ENCODE data around the gene RAB40B.

Gene RAB40B

GRCh38 chr17:82648165-82648668 lies 50.3 kb downstream of the RAB40B start, which contains the start of gene WDR45B:
WDR45B (minus strand) TSS chr17:82648444; CDS start chr17:82648340, 104 bp downstream.
- peak; percentile 98 for DNase-seq

DNA sequence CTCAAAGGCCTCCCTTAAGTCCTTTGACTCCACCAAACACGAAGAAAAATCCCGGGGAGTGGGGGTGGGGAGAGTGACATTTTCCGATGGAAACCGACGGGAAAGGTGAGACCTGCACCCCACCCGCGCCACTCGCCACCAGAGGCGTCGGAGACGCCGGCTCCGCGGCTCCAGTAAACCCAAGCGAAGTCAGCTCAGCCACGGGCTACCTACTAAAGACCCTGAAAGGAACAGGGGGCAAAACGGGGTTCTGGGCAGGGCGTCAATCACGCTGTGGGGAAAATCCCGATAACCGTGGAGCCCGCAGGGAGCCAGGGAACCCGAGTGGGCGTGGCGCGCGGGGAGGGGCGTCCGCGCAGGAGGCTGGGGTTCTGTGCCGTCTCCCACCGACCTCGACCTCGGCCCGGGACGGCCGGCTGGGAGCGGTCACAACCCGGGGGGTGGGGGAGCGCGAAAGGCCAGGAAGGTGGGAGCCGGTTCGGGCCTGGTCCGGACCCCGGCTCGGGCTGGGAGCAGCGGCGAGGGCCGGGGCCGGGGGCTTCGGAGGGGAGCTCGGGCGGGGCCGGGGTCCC lies 50.8 kb downstream of the RAB40B start:
- DNase-seq: peak; percentile 41

DNA sequence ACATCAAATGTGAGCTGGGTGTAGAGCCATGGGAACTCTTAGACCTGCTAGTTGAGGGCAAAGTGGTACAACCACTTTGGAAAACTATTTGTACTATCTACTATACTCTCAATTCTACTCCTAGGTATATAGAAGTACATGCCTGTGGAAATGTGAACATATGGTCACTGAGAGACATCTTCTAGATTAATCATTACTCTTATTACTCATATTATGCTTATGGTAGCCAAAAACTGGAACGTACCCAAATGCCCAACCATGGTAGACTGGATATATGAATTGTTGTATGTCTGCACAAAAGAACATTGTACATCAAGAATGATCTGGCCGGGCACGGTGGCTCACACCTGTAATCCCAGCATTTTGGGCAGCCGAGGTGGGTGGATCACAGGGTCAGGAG lies 53.0 kb downstream of the RAB40B start:
- DNase-seq: peak; percentile 55

DNA sequence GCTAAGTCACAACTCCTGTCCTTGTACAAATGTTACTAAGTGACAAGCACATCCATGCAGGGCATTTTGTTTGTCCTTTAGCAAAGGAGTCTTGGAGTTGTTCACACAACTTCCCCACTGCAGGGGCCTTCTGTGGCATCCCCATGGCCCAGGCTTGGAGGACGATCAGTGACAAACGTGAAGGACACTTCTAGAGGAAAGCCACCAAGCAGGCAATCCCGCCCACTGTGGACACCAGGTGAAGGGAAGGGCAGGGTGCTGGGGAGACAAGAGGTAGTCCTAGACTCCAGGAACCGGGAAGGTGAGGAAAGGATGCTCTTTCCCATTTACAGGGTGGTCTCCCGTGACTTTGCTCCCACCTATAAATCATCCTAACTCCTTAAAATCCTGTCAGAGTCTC lies 54.4 kb downstream of the RAB40B start:
- DNase-seq: no peak

- no peak for DNase-seq
These were observed 56.5 kb downstream of the RAB40B start for GRCh38 chr17:82642022-82642421.

- DNase-seq: no peak
These were observed 58.5 kb downstream of the RAB40B start for GRCh38 chr17:82640036-82640435.

DNA sequence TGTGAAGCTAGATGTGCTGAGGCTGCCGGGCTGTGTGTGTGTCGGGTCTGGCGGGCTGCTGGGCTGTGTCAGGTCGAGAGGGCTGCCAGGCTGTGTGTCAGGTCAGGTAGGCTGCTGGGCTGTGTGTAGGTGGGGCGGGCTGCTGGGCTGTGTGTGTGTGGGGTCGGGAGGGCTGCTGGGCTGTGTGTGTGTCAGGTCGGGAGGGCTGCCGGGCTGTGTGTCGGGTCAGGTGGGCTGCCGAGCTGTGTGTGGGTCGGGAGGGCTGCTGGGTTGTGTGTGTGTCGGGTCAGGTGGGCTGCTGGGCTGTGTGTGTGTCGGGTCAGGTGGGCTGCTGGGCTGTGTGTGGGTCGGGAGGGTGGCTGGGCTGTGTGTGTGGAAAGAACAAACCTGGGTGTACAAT lies 58.9 kb downstream of the RAB40B start:
- DNase-seq: no peak

GRCh38 chr17:82638183-82638773 lies 60.2 kb downstream of the RAB40B start:
- no peak for DNase-seq

- DNase-seq: no peak
These were observed 61.6 kb downstream of the RAB40B start for GRCh38 chr17:82636626-82637598.

GRCh38 chr17:82633343-82633742 lies 65.2 kb downstream of the RAB40B start:
- DNase-seq: no peak

GRCh38 chr17:82632451-82632850 lies 66.0 kb downstream of the RAB40B start:
- no peak for DNase-seq

GRCh38 chr17:82631544-82631943 lies 67.0 kb downstream of the RAB40B start:
- no peak for DNase-seq

- DNase-seq: no peak
These were observed 68.3 kb downstream of the RAB40B start for GRCh38 chr17:82630212-82630611.

DNA sequence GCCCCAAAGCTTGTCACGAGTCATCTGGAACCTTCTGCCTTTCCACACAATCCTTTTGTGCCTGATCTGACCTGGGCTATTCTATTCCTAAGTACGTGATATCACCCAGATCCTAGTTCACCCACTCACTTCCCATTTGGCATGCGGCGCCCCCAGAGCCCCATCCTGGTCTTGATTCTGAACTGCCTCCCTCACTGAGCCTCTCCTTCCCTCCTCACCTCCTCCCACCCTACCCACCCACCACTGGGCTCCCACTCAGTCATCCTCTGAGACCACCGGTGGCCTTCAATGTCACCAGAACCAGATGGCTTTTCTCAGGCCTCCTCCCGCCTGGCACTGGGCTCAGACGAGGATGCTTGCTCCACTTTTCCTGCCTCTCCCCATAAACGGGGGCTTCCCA lies 68.8 kb downstream of the RAB40B start:
- DNase-seq: no peak

- DNase-seq: no peak
These were observed 71.1 kb downstream of the RAB40B start for GRCh38 chr17:82627405-82627804.

- no peak for DNase-seq
These were observed 74.8 kb downstream of the RAB40B start for GRCh38 chr17:82623707-82624106.

DNA sequence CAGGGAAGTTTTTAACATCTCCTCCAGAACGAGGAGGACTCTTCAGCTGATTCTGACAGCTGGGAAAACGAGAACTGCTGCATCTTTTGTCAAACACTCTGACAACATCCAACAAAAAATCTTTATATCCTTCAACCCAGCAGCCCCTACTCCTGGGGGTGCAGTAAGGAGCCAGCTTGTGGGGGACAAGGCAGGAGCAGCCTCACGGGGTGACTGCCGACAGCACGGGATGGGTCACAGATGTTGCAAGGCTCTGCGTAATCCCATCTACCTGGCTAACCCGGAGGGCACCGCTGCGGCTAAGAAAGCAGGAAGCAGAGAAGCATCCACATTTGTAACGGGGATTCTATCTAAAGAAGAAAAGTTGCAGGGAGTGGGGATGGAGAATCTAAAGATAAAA lies 78.9 kb downstream of the RAB40B start:
- no peak for DNase-seq

GRCh38 chr17:82619211-82619610 lies 79.3 kb downstream of the RAB40B start:
- no peak for DNase-seq

DNA sequence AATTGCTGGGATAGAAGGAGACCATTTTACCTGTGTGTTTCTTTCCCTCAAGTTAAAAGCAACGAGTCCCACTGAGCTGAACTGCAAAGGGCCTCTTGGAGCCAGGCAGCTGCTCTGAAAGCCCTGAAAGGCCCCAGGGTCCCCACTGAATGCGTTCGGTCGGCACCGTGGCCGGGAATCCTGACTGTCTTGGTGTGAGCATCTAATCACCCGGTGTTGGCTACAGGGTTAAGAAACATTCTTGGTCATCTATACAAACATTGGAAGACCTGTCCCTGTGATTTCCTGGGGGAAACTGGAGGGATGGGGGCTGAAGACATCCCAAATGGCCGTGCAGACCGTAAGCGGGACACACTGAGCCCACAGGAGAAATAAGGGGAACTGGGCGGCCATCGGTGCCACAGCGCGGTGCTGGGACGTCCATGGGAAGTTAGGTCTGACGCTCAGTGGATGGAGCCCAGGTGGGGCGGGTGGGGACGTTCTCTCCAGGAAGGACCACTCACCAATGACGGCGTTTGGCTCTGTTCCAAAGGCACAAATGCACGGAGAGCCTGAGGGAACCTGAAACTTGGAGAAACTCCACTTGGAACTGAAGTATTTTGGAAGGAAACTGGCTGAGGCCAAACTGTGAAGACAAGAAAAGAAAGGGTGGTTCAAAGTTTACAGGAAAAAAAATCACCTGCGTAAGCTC lies 82.3 kb downstream of the RAB40B start:
- DNase-seq: no peak

DNA sequence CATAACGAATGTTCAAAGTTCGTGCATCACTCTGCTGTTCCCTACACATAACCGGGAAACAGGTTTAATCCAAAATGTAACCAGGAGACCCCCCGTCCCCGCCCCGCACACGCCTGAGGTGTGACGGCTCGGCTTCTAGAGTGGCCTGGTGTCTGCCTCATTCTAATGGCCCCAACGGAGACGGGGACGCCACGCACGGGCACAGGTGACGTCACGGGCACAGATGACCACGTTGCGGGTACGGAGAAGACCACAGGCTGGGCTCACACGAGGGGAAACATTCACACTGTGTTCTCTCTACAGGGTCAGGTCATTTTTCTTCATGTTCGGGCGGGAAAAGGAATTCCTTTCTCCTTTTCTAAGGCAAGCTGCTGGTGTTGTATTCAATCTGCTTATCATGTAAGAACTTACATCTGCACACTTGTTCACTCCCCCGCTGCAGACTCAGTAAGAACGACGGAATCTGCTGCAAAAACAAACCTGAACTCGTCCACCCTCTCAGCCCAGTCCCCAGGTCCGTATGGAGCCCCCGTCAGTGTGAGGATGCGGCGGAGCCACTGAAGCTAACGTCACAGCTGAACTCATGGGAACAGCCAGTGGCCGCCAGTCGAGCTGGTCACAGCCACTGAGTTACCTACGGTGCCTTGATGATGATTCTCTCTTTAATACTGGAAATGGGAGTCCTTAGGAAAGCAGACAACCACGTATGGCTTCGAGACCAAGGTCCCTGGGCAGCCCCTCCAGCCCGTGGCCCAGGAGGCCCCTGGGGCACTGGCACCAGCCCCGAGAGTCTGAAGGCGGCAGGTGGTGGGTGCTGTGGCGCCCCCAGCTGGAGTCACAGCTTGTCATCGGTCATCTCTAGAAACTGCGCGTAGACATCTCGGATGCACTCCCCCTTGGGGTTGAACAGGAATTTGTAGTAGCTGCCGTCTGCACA lies 83.1 kb downstream of the RAB40B start:
- no peak for DNase-seq

DNA sequence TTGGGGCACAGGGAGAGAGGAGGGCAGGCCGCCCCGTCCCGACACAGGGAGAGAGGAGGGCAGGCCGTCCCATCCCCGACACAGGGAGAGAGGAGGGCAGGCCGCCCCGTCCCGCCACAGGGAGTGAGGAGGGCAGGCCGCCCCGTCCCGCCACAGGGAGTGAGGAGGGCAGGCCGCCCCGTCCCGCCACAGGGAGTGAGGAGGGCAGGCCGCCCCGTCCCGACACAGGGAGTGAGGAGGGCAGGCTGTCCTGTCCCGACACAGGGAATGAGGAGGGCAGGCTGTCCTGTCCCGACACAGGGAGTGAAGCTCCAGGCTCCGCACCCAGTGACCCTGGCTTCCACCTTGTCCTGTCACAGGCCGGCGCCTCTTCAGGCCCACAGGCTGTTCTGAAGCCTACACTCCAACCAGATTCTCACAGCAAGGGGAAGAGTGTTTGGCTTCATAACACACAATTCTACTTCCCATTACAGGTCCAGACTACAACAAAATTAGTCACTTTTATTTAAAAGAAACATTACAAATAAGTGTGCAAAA lies 84.3 kb downstream of the RAB40B start:
- no peak for DNase-seq
